GM12878 (cell line): ENCODE data around the gene TRIP12.

Source experiments
- BHLHE40 ChIP-seq, 2 experiments: fragments of 450-650 bp in 1 of 2; IDR thresholded peaks; 2 replicates each; pipeline ENCODE4 v1.6.1; 2011 to 2017; ENCODE audit warnings: low read depth in 2 of 2, borderline replicate concordance in 1 of 2, improper control_type of control experiment in 1 of 2, low read length in 1 of 2, mild to moderate bottlenecking in 1 of 2
- KLF5 ChIP-seq: fragments of 450-650 bp; IDR thresholded peaks from 2 replicates; pipeline ENCODE4 v1.6.1; 2014; ENCODE audit warnings: mild to moderate bottlenecking; ENCODE audit not compliant: partially characterized antibody
- POLR2A ChIP-seq: IDR thresholded peaks from 2 replicates; pipeline ENCODE4 v1.6.1; 2011; ENCODE audit warnings: low read depth, mild to moderate bottlenecking, low read length
- POLR2AphosphoS5 ChIP-seq: IDR thresholded peaks from 2 replicates; pipeline ENCODE4 v1.6.1; 2011; ENCODE audit warnings: mild to moderate bottlenecking, low read length, inconsistent platforms
- SIN3A ChIP-seq: IDR thresholded peaks from 2 replicates; pipeline ENCODE4 v1.6.1; 2012; ENCODE audit warnings: low read depth, low read length, improper control_type of control experiment
- SMC3 ChIP-seq: IDR thresholded peaks from 2 replicates; pipeline ENCODE4 v1.6.1; 2011; ENCODE audit warnings: low read length, improper control_type of control experiment, borderline replicate concordance
- SP1 ChIP-seq: IDR thresholded peaks from one replicate; pipeline ENCODE4 v1.6.1; 2011; ENCODE audit warnings: low read depth, low read length
- SREBF2 ChIP-seq: IDR thresholded peaks from 2 replicates; pipeline ENCODE4 v1.6.1; 2012; ENCODE audit warnings: mild to moderate bottlenecking, low read length
- SRF ChIP-seq, 2 experiments: IDR thresholded peaks; 2 replicates each; pipeline ENCODE4 v1.6.1; 2011; ENCODE audit warnings: low read depth in 2 of 2, low read length in 2 of 2, mild to moderate bottlenecking in 1 of 2, moderate library complexity in 1 of 2
- STAT1 ChIP-seq: fragments of 450-650 bp; conservative IDR thresholded peaks from 2 replicates; pipeline ENCODE4 v1.6.1; 2014; ENCODE audit warnings: antibody characterized with exemption, mild to moderate bottlenecking
- USF1 ChIP-seq: IDR thresholded peaks from 2 replicates; pipeline ENCODE4 v1.6.1; 2011; ENCODE audit warnings: borderline replicate concordance, low read depth, mild to moderate bottlenecking, moderate library complexity, mixed read lengths, low read length; ENCODE audit not compliant: insufficient read depth; ENCODE audit errors: extremely low read length
- YY1 ChIP-seq: IDR thresholded peaks from 2 replicates; pipeline ENCODE4 v1.6.1; 2011; ENCODE audit warnings: low read depth, mild to moderate bottlenecking, low read length
- TF ChIP-seq, protein P1 (sequence below), 3 experiments: IDR thresholded peaks in 2 of 3; conservative IDR thresholded peaks in 1 of 3; 2 replicates each; pipeline ENCODE4 v1.5.1; 2011; ENCODE audit warnings: low read depth in 3 of 3, low read length in 3 of 3, mild to moderate bottlenecking in 3 of 3, control low read depth in 2 of 3, moderate library complexity in 2 of 3, inconsistent platforms in 1 of 3, mixed read lengths in 1 of 3; ENCODE audit not compliant: control insufficient read depth in 2 of 3, insufficient read depth in 1 of 3; ENCODE audit errors: extremely low read depth in 1 of 3
- TF ChIP-seq, protein P2 (sequence below): fragments of 450-650 bp; IDR thresholded peaks from 2 replicates; pipeline ENCODE4 v1.6.1; 2016; ENCODE audit warnings: mild to moderate bottlenecking

DNA sequence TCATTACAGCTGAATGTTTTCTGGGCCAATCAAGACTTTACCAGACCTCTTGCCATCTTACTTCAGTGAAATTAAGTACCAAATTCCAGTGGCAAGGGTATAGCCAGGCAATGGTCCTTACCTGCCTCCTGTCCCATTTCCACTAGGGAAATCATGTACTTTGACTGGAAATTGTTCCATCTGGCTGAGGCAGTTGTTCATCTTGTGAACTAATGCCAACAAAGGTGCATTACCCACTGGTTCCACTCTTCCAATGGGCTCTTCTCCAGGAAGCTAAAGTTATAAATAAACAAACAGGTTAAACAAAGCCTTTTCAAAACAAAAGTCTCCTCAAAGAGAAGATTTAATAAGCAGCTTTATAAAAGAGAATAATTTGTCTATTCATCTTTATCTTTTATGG lies 126.8 kb downstream of the TRIP12 start:
- no peak for TF ChIP-seq SRF (IDR thresholded peaks at IDR 0.05; ENCODE audit: low read depth in 2 of 2, low read length in 2 of 2)
- TF ChIP-seq POLR2AphosphoS5: no peak
- no peak for TF ChIP-seq BHLHE40 (IDR thresholded peaks at IDR 0.05; ENCODE audit: borderline replicate concordance in 1 of 2, low read depth in 2 of 2, low read length in 1 of 2)
- TF ChIP-seq KLF5: no peak
- TF ChIP-seq, protein P1, sequence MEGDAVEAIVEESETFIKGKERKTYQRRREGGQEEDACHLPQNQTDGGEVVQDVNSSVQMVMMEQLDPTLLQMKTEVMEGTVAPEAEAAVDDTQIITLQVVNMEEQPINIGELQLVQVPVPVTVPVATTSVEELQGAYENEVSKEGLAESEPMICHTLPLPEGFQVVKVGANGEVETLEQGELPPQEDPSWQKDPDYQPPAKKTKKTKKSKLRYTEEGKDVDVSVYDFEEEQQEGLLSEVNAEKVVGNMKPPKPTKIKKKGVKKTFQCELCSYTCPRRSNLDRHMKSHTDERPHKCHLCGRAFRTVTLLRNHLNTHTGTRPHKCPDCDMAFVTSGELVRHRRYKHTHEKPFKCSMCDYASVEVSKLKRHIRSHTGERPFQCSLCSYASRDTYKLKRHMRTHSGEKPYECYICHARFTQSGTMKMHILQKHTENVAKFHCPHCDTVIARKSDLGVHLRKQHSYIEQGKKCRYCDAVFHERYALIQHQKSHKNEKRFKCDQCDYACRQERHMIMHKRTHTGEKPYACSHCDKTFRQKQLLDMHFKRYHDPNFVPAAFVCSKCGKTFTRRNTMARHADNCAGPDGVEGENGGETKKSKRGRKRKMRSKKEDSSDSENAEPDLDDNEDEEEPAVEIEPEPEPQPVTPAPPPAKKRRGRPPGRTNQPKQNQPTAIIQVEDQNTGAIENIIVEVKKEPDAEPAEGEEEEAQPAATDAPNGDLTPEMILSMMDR (IDR thresholded peaks at IDR 0.05 in 2 of 3, conservative IDR thresholded peaks at IDR 0.05 in 1 of 3; ENCODE audit: control insufficient read depth in 2 of 3, extremely low read depth in 1 of 3, insufficient read depth in 1 of 3, low read depth in 3 of 3, low read length in 3 of 3): no peak
- TF ChIP-seq SMC3: no peak
- no peak for TF ChIP-seq POLR2A
- TF ChIP-seq YY1: no peak
- TF ChIP-seq, protein P2, sequence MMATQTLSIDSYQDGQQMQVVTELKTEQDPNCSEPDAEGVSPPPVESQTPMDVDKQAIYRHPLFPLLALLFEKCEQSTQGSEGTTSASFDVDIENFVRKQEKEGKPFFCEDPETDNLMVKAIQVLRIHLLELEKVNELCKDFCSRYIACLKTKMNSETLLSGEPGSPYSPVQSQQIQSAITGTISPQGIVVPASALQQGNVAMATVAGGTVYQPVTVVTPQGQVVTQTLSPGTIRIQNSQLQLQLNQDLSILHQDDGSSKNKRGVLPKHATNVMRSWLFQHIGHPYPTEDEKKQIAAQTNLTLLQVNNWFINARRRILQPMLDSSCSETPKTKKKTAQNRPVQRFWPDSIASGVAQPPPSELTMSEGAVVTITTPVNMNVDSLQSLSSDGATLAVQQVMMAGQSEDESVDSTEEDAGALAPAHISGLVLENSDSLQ: no peak
- no peak for TF ChIP-seq STAT1
- TF ChIP-seq SIN3A: no peak
- no peak for TF ChIP-seq USF1
- TF ChIP-seq SP1: no peak
- TF ChIP-seq SREBF2: no peak
